Lower leg skin (tissue), 4 donors: ENCODE data around the gene ADAM30. TPM values are rescaled to one million over a fixed set of nuclear protein-coding genes. Genes with fewer than 3 reads are reported as not detected.

Source experiments
- DNase-seq, 2 donors: peaks; one replicate each; pipeline ENCODE4 v3.0.0-alpha.2; 2019; ENCODE audit warnings: low spot score in 2 of 2
- H3K4me3 ChIP-seq: fragments of 200-600 bp; sonication (generic); 2 replicates; pipeline ENCODE4 v1.5.1; 2017; ENCODE audit warnings: mild to moderate bottlenecking, low read depth; ENCODE audit not compliant: poor library complexity, severe bottlenecking
- CTCF ChIP-seq, 3 donors: fragments of 450-650 bp; IDR thresholded peaks; one replicate each; pipeline ENCODE4 v1.5.1; 2016; ENCODE audit warnings: antibody characterized with exemption in 3 of 3, mild to moderate bottlenecking in 3 of 3, moderate library complexity in 2 of 3
- POLR2A ChIP-seq, 2 donors: fragments of 450-650 bp; IDR thresholded peaks; one replicate each; pipeline ENCODE4 v1.6.1; 2016 to 2017; ENCODE audit warnings: antibody characterized with exemption in 2 of 2, mild to moderate bottlenecking in 1 of 2, moderate library complexity in 1 of 2
- WGBS, 2 donors: methylation state at CpG; one replicate each; pipeline ENCODE4 v1.1.5; 2018; 5-methylcytosine and 5-hydroxymethylcytosine counted together
- intact Hi-C: fragments of 100-400 bp; cut with DNase I; formaldehyde crosslinking; loops from one replicate; pipeline ENCODE4 v1.15.0; 2023; ENCODE audit warnings: low total_unique reads
- total RNA-seq, 4 donors: library from RNA; depleted of rRNA; stranded (reverse); fragments of >200 nt; gene quantifications; one replicate each; pipeline ENCODE4 v1.1.0, GENCODE V29; 2016

The ADAM30 gene
- total RNA-seq, 4 donors from 2014 or later: not detected

DNA sequence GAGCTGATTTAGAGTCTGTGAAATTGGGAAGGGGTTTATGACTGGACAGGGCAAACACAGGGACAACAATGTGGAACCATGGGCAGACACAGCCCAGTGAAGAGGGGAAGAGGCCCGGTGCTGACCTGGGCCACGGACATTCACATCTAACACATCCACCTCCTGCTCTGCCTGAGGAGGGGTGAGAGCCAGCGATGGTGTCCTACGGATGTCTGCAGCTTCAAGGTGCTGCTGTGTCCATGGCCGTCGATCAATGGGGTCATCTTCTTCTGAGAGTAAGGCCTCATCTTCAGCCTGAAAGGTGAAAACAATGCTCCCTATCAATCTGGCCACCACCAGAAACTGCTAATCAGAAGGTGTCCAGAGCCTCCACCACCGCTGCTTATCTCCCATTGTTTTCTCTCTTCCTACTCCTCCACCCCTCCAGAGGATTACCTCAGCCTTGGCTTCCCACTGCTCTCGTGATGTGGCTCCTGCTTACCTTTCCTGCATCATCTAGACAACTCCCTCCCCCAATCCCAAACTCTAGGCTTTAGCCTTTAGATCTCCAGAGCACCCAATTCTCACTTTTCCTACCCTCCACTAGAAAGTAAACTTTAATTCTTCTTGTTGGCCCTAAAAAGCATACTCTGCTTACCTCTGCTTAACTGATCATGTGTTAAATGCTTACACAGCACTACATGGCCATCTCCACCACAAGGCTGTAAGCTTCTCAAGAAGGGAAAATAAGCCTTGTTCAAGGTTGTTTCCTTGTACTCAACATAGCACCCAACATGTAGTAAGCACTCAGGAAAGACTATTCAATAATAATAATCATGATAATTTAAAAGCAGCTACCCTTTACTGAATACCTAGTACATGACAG, 24.0 kb upstream of the ADAM30 start:
- WGBS, 2 donors: 90 to 91% methylated on average over 8 of the region's 8 CpGs
- TF ChIP-seq POLR2A (IDR thresholded peaks at IDR 0.05) (no peak), CTCF (IDR thresholded peaks at IDR 0.05) (no peak)
- DNase-seq: no peak
- intact Hi-C loops: no loop called here
- H3K4me3 ChIP-seq: no peak overlapping the region

DNA sequence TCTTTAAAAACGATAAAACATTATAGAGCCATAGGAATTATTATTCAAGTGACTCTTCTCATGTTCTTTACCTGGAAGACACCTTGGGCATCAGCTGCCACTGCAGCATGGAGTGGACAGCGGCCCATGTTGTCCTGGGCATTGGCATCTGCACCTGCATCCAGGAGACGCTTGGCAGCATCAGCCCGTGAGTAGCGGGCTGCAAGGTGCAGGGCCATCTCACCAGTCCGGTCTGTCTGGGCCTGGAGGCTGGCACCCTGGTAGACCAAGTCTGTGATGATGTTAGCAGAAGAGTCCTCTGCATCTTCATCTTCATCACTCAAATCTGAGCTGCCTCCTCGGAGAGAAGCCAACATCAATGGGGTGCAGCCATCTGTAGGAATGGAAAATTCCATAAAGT, 22.9 kb upstream of the ADAM30 start:
- intact Hi-C loops: no loop called here
- no peak overlapping the region for H3K4me3 ChIP-seq
- 94 to 97% methylated on average over 7 of the region's 7 CpGs for WGBS, 2 donors
- TF ChIP-seq CTCF (IDR thresholded peaks at IDR 0.05): no peak
- TF ChIP-seq POLR2A (IDR thresholded peaks at IDR 0.05): no peak
- DNase-seq: no peak

- no peak overlapping the region for H3K4me3 ChIP-seq
- WGBS, 2 donors: 91 to 94% methylated on average over 7 of the region's 7 CpGs
Measured at GRCh38 chr1:119918301-119918700, 22.0 kb upstream of the ADAM30 start.

GRCh38 chr1:119917304-119918055, 21.2 kb upstream of the ADAM30 start:
- no peak overlapping the region for H3K4me3 ChIP-seq
- intact Hi-C loops: no loop called here
- TF ChIP-seq CTCF (IDR thresholded peaks at IDR 0.05) (no peak), POLR2A (IDR thresholded peaks at IDR 0.05) (no peak)
- 73 to 83% methylated on average over 5 of the region's 5 CpGs for WGBS, 2 donors
- no peak for DNase-seq

More at GRCh38 chr1:119918301-119918700, 22.0 kb upstream of the ADAM30 start:
- no peak for DNase-seq
- intact Hi-C loops: no loop called here
- TF ChIP-seq POLR2A (IDR thresholded peaks at IDR 0.05): no peak
- TF ChIP-seq CTCF (IDR thresholded peaks at IDR 0.05): no peak

DNA sequence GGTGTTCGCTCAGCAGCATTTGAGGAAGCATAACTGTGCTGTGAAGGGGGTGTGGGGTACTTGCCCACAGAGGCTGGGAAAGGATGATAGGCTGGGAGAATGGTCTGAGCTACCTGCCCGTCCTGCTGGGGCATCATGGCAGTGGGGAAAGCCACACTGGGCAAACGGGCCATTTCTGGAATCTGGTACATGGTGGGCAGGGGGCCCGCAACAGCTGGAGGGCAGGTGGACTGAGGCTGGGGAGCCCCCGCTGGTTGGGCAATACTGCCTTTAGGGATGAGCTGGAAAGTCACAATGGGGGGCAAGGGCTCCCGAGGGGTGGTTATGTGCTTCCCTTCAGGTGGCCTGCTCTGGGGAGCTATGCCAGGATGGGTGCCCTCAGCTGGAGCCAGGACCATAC, 19.2 kb upstream of the ADAM30 start:
- DNase-seq: no peak
- intact Hi-C loops: no loop called here
- no peak overlapping the region for H3K4me3 ChIP-seq
- 92 to 96% methylated on average over 5 to 6 of the region's 6 CpGs for WGBS, 2 donors
- TF ChIP-seq CTCF (IDR thresholded peaks at IDR 0.05) (no peak), POLR2A (IDR thresholded peaks at IDR 0.05) (no peak)
